H1 (cell line): Measurements from ENCODE around the gene CYB5B. TPM values are rescaled to one million over a fixed set of nuclear protein-coding genes. Genes with fewer than 3 reads are reported as not detected.

Source experiments
- CBX8 ChIP-seq: fragments of 300-800, 300-1000 bp; sonication (generic); IDR thresholded peaks from 2 replicates; pipeline ENCODE4 v1.7.1; 2016; ENCODE audit warnings: low read depth, low read length, borderline replicate concordance
- CREB1 ChIP-seq: IDR thresholded peaks from 2 replicates; pipeline ENCODE4 v1.6.1; 2012; ENCODE audit warnings: inconsistent platforms
- HDAC2 ChIP-seq, 2 experiments: fragments of 300-600 bp in 1 of 2; sonication (generic) in 1 of 2; IDR thresholded peaks; 2 replicates each; pipeline ENCODE4 v1.6.1; 2011 to 2012; ENCODE audit warnings: low read depth in 2 of 2, low read length in 2 of 2, mild to moderate bottlenecking in 2 of 2, moderate library complexity in 2 of 2, borderline replicate concordance in 1 of 2, inconsistent platforms in 1 of 2
- JUN ChIP-seq: IDR thresholded peaks from 2 replicates; pipeline ENCODE4 v1.6.1; 2011; ENCODE audit warnings: low read depth, mild to moderate bottlenecking, improper control_type of control experiment, low read length
- KDM5A ChIP-seq: fragments of 200-600 bp; IDR thresholded peaks from 2 replicates; pipeline ENCODE4 v1.7.1; 2012; ENCODE audit warnings: mild to moderate bottlenecking, low read length, inconsistent platforms, mixed read lengths
- NANOG ChIP-seq: IDR thresholded peaks from 2 replicates; pipeline ENCODE4 v1.6.1; 2011; ENCODE audit warnings: low read length, low read depth, mild to moderate bottlenecking, inconsistent platforms; ENCODE audit not compliant: insufficient read depth, poor library complexity, severe bottlenecking
- ZNF274 ChIP-seq: IDR thresholded peaks from 2 replicates; pipeline ENCODE4 v1.7.0; 2012; ENCODE audit warnings: low read length, borderline replicate concordance; ENCODE audit errors: extremely low read depth
- polyA plus RNA-seq, 7 experiments: library from polyadenylated mRNA; depleted of rRNA in 3 of 7; stranded (reverse) in 5 of 7; unstranded in 2 of 7; fragments of >200 nt in 5 of 7; fragments of 200-250 nt in 2 of 7; gene quantifications; 1 replicate in 5 of 7; 2 replicates in 1 of 7; 4 replicates in 1 of 7; pipeline versions ENCODE4 v1.2.1 to v1.2.3, GENCODE V29; 2011 to 2013; ENCODE audit warnings: missing spikeins in 2 of 7, mixed read lengths in 2 of 7
- total RNA-seq: library from RNA; stranded (reverse); fragmentation: NEBNext Ultra II Directional; extraction: Animal tissue kit (Norgen Biotek cat#: 25700); gene quantifications from 2 replicates; pipeline ENCODE4 v1.2.1, GENCODE V29; 2021

CYB5B gene
- total and polyA plus RNA-seq, 2 of the 8 experiments (the other 6 are each of a cell fraction or from before 2014, with no cell fraction given): 108 to 127 TPM

DNA sequence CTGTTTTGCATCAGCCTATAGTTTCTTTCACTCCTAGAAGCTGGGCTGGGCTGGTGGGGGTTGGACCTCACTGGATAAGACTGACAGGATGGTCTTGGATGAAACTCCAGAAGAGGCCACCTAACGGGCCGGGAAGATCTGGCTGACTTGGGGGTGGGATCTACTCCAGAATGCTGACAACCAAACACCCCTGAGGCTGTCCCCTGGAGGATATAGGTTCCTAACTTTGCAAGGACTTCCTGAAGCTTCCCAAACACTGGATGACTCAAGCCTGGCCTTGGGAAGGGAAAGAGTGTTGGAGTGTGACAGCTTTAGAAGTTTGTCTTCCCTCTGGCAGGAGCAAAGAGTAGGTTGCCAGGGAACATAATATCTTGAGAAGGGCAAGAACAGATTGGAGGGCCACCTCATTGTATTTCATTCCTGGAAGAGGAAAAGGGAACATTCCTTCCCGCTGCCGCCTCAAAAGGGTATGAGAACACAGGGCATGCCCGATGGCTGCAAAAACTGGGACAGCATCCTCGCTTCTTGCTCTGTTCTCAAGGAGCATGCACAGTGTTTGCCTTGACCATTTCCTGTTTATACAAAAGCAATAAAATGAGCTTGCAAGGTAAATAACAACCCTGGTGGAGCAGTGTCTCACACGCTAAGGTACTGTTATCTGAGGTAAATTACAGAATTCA is 6.8 kb upstream of the CYB5B start (continued):
- no peak for TF ChIP-seq NANOG
- no peak for TF ChIP-seq CREB1
- TF ChIP-seq ZNF274: no peak
- no peak for TF ChIP-seq JUN
- no peak for TF ChIP-seq KDM5A
- TF ChIP-seq CBX8: no peak
- no peak for TF ChIP-seq HDAC2 (IDR thresholded peaks at IDR 0.05; ENCODE audit: borderline replicate concordance in 1 of 2, low read depth in 2 of 2, low read length in 2 of 2)
